ENCODE results near the gene ST14.

GRCh38 chr11:130168105-130168504, 8.5 kb downstream of the ST14 start:
- TF ChIP-seq, protein P1, sequence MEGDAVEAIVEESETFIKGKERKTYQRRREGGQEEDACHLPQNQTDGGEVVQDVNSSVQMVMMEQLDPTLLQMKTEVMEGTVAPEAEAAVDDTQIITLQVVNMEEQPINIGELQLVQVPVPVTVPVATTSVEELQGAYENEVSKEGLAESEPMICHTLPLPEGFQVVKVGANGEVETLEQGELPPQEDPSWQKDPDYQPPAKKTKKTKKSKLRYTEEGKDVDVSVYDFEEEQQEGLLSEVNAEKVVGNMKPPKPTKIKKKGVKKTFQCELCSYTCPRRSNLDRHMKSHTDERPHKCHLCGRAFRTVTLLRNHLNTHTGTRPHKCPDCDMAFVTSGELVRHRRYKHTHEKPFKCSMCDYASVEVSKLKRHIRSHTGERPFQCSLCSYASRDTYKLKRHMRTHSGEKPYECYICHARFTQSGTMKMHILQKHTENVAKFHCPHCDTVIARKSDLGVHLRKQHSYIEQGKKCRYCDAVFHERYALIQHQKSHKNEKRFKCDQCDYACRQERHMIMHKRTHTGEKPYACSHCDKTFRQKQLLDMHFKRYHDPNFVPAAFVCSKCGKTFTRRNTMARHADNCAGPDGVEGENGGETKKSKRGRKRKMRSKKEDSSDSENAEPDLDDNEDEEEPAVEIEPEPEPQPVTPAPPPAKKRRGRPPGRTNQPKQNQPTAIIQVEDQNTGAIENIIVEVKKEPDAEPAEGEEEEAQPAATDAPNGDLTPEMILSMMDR (IDR thresholded peaks at IDR 0.05) = no peak
- TF ChIP-seq POLR2A (IDR thresholded peaks at IDR 0.05; ENCODE audit: low read depth) = no peak
